HL-60 (cell line): ENCODE measurements around the gene TM7SF3.
A peak's percentile ranks its signal among the peaks of the same experiment; 100 is the strongest.

ENCODE experiments used
- DNase-seq, 2 experiments: peaks; one replicate each; pipeline ENCODE4 v3.0.0-alpha.2; 2010 to 2020; ENCODE audit warnings: low read depth in 1 of 2, low spot score in 1 of 2
- H3K27ac ChIP-seq: fragments of 250-450 bp; sonication (Bioruptor Pico); replicated peaks from 2 replicates; pipeline ENCODE4 v1.5.1; 2020; ENCODE audit warnings: mild to moderate bottlenecking, moderate library complexity
- H3K27me3 ChIP-seq: fragments of 250-450 bp; sonication (Bioruptor Pico); 2 replicates; pipeline ENCODE4 v1.5.1; 2021; ENCODE audit warnings: mild to moderate bottlenecking, moderate library complexity; ENCODE audit not compliant: insufficient read depth, poor library complexity, severe bottlenecking
- H3K4me3 ChIP-seq: replicated peaks from 2 replicates; pipeline ENCODE4 v1.5.1; 2011; ENCODE audit warnings: mild to moderate bottlenecking, control low read depth, low read length; ENCODE audit not compliant: insufficient read depth
- GABPA ChIP-seq: IDR thresholded peaks from 2 replicates; pipeline ENCODE4 v1.6.1; 2012; ENCODE audit warnings: low read depth
- POLR2AphosphoS5 ChIP-seq: IDR thresholded peaks from 2 replicates; pipeline ENCODE4 v1.6.1; 2012; ENCODE audit warnings: low read depth
- SPI1 ChIP-seq: IDR thresholded peaks from 2 replicates; pipeline ENCODE4 v1.6.1; 2012; ENCODE audit warnings: low read depth, mild to moderate bottlenecking, borderline replicate concordance
- TF ChIP-seq, protein P1 (sequence below): IDR thresholded peaks from one replicate; pipeline ENCODE4 v1.5.1; 2011; ENCODE audit warnings: low read length, control low read depth, inconsistent platforms; ENCODE audit not compliant: insufficient read depth
- TF ChIP-seq, protein P2 (sequence below): IDR thresholded peaks from 2 replicates; pipeline ENCODE4 v1.6.1; 2012; ENCODE audit warnings: low read depth; ENCODE audit not compliant: insufficient replicate concordance

Gene TM7SF3

DNA sequence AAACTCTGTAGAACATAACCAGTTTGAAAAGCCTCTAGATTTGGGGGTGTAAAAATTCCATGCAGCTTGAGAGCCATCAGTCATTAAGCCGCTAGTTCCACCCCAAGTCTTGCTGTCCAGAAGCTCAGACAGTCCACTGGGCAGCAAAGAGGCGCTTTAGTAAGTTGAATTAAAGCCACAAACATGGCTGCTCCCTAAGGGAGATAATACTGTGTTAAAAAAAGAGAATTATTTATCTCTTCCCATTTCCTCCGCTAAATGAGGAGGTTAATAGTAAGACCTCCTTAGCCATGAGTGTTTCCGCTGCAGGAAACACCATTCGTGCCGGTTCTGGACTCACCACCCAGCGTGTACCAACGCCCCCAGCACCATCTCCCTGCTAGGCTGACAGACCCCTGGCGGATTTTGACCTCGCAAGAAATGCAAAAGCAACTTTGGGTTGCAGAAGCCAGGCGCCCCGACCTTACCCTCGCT is 536 bp downstream of the TM7SF3 start:
- peak overlapping the region; percentile 76 for H3K4me3 ChIP-seq
- no peak for DNase-seq
- H3K27ac ChIP-seq: peak overlapping the region; percentile 76
- TF ChIP-seq, protein P1, sequence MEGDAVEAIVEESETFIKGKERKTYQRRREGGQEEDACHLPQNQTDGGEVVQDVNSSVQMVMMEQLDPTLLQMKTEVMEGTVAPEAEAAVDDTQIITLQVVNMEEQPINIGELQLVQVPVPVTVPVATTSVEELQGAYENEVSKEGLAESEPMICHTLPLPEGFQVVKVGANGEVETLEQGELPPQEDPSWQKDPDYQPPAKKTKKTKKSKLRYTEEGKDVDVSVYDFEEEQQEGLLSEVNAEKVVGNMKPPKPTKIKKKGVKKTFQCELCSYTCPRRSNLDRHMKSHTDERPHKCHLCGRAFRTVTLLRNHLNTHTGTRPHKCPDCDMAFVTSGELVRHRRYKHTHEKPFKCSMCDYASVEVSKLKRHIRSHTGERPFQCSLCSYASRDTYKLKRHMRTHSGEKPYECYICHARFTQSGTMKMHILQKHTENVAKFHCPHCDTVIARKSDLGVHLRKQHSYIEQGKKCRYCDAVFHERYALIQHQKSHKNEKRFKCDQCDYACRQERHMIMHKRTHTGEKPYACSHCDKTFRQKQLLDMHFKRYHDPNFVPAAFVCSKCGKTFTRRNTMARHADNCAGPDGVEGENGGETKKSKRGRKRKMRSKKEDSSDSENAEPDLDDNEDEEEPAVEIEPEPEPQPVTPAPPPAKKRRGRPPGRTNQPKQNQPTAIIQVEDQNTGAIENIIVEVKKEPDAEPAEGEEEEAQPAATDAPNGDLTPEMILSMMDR: no peak
- TF ChIP-seq, protein P2, sequence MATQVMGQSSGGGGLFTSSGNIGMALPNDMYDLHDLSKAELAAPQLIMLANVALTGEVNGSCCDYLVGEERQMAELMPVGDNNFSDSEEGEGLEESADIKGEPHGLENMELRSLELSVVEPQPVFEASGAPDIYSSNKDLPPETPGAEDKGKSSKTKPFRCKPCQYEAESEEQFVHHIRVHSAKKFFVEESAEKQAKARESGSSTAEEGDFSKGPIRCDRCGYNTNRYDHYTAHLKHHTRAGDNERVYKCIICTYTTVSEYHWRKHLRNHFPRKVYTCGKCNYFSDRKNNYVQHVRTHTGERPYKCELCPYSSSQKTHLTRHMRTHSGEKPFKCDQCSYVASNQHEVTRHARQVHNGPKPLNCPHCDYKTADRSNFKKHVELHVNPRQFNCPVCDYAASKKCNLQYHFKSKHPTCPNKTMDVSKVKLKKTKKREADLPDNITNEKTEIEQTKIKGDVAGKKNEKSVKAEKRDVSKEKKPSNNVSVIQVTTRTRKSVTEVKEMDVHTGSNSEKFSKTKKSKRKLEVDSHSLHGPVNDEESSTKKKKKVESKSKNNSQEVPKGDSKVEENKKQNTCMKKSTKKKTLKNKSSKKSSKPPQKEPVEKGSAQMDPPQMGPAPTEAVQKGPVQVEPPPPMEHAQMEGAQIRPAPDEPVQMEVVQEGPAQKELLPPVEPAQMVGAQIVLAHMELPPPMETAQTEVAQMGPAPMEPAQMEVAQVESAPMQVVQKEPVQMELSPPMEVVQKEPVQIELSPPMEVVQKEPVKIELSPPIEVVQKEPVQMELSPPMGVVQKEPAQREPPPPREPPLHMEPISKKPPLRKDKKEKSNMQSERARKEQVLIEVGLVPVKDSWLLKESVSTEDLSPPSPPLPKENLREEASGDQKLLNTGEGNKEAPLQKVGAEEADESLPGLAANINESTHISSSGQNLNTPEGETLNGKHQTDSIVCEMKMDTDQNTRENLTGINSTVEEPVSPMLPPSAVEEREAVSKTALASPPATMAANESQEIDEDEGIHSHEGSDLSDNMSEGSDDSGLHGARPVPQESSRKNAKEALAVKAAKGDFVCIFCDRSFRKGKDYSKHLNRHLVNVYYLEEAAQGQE: no peak
- TF ChIP-seq GABPA: no peak
- TF ChIP-seq SPI1: no peak
- TF ChIP-seq POLR2AphosphoS5: no peak
- H3K27me3 ChIP-seq: no peaks in the 10 kb centered on the region

DNA sequence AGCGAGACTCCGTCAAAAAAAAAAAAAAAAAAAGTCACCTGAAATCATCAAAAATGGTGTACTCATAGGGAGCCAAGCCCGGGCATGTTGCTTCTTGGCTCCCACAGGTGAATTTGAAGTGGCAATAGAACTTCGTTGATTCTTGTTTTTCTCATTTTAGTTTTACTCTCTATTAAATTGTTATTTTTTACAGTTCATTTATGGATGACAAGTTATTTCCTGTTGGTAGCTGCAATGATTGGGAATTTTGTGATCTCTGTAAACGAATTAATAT is 1.3 kb downstream of the TM7SF3 start:
- Histone ChIP-seq H3K27ac (peak overlapping the region; percentile 76), H3K4me3 (peak overlapping the region; percentile 76), H3K27me3 (no peaks in the 10 kb centered on the region)
- no peak for DNase-seq
- no peak for TF ChIP-seq SPI1
- TF ChIP-seq, protein P1: no peak
- no peak for TF ChIP-seq GABPA
- no peak for TF ChIP-seq POLR2AphosphoS5
- TF ChIP-seq, protein P2: no peak

DNA sequence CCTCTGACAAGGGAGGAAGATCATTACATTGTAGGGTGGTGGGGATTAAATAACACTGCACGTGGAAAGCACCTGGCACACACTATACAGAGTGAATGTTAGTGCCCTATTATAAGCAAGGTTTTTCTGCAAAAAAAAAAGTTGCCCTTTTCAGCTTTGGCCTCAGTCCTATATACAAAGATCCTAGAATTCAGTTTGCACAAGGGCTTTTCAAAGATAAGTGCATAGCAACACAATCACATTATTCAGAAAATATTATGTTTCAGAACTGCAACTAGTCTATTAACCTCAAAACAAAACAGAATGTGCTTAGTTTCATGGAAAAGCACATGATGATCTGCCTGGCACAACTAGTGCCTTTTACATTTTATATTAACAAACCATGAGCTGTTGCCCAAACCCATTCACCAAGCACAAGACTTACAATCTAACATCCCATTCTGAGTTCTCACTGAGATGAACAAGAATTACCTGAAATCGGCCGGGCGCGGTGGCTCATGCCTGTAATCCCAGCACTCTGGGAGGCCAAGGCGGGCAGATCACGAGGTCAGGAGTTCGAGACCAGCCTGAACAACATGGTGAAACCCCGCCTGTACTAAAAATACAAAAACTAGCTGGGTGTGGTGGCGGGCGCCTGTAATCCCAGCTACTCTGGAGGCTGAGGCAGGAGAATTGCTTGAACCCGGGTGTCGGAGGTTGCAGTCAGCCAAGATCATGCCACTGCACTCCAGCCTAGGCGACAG is 1.8 kb downstream of the TM7SF3 start:
- H3K27me3 ChIP-seq: no peaks in the 10 kb centered on the region
- H3K27ac ChIP-seq: peak overlapping the region; percentile 47
- peak overlapping the region; percentile 76 for H3K4me3 ChIP-seq
- TF ChIP-seq, protein P1: no peak
- TF ChIP-seq SPI1: no peak
- TF ChIP-seq, protein P2: no peak
- no peak for TF ChIP-seq POLR2AphosphoS5
- no peak for TF ChIP-seq GABPA
- DNase-seq: no peak
